DOHH2 (cell line): ENCODE measurements around the gene HLA-F.

Source experiments
- H3F3A ChIP-seq: fragments of 200-600 bp; sonication (generic), shearing (Covaris generic); 2 replicates; pipeline ENCODE4 v1.6.0; 2016; ENCODE audit warnings: antibody characterized with exemption, mild to moderate bottlenecking; ENCODE audit not compliant: control insufficient read depth, insufficient read depth
- H3K27ac ChIP-seq: fragments of 200-600 bp; sonication (generic); 2 replicates; pipeline ENCODE4 v1.5.1; 2014; ENCODE audit warnings: low read depth, mild to moderate bottlenecking, low read length, moderate library complexity
- H3K27me3 ChIP-seq: fragments of 200-600 bp; sonication (generic); 2 replicates; pipeline ENCODE4 v1.6.1; 2014; ENCODE audit warnings: mild to moderate bottlenecking, low read length, mixed read lengths; ENCODE audit not compliant: control insufficient read depth
- H3K36me3 ChIP-seq: fragments of 200-600 bp; sonication (generic); 2 replicates; pipeline ENCODE4 v1.6.1; 2014; ENCODE audit warnings: mild to moderate bottlenecking, low read length, moderate library complexity, mixed read lengths; ENCODE audit not compliant: control insufficient read depth
- H3K4me1 ChIP-seq: fragments of 200-600 bp; sonication (generic); 2 replicates; pipeline ENCODE4 v1.6.1; 2014; ENCODE audit warnings: mild to moderate bottlenecking, low read length, mixed read lengths; ENCODE audit not compliant: control insufficient read depth
- H3K4me2 ChIP-seq: fragments of 200-600 bp; sonication (generic); 2 replicates; pipeline ENCODE4 v1.6.0; 2014; ENCODE audit warnings: mild to moderate bottlenecking, low read length, moderate library complexity
- H3K4me3 ChIP-seq: fragments of 200-600 bp; sonication (generic); 2 replicates; pipeline ENCODE4 v1.5.1; 2014; ENCODE audit warnings: mild to moderate bottlenecking, low read length, mixed read lengths
- H3K79me2 ChIP-seq: fragments of 200-600 bp; sonication (generic); 2 replicates; pipeline ENCODE4 v1.6.1; 2014; ENCODE audit warnings: mild to moderate bottlenecking, low read length, mixed read lengths; ENCODE audit not compliant: control insufficient read depth
- H3K9me2 ChIP-seq: fragments of 200-600 bp; sonication (generic); replicated peaks from 2 replicates; pipeline ENCODE4 v1.6.1; 2014; ENCODE audit warnings: mild to moderate bottlenecking, low read length, mixed read lengths; ENCODE audit not compliant: control insufficient read depth
- H3K9me3 ChIP-seq: fragments of 200-600 bp; sonication (generic); 2 replicates; pipeline ENCODE4 v1.6.1; 2014; ENCODE audit warnings: antibody characterized with exemption, low read length, mixed read lengths; ENCODE audit not compliant: control insufficient read depth, insufficient read depth
- H4K20me1 ChIP-seq: fragments of 200-600 bp; sonication (generic); 2 replicates; pipeline ENCODE4 v1.6.0; 2014; ENCODE audit warnings: low read depth, mild to moderate bottlenecking, antibody characterized with exemption, low read length, moderate library complexity; ENCODE audit not compliant: control insufficient read depth, insufficient read depth
- EZH2phosphoT487 ChIP-seq: fragments of 200-600 bp; sonication (generic); IDR thresholded peaks from 2 replicates; pipeline ENCODE4 v1.6.1; 2017; ENCODE audit warnings: borderline replicate concordance, mild to moderate bottlenecking, antibody characterized with exemption, low read length, moderate library complexity, mixed read lengths
- TF ChIP-seq, protein P1 (sequence below): fragments of 200-600 bp; sonication (generic); IDR thresholded peaks from one replicate; pipeline ENCODE4 v1.5.1; 2014; ENCODE audit warnings: antibody characterized with exemption, mild to moderate bottlenecking, low read depth, low read length; ENCODE audit not compliant: poor library complexity, severe bottlenecking

Gene HLA-F

DNA sequence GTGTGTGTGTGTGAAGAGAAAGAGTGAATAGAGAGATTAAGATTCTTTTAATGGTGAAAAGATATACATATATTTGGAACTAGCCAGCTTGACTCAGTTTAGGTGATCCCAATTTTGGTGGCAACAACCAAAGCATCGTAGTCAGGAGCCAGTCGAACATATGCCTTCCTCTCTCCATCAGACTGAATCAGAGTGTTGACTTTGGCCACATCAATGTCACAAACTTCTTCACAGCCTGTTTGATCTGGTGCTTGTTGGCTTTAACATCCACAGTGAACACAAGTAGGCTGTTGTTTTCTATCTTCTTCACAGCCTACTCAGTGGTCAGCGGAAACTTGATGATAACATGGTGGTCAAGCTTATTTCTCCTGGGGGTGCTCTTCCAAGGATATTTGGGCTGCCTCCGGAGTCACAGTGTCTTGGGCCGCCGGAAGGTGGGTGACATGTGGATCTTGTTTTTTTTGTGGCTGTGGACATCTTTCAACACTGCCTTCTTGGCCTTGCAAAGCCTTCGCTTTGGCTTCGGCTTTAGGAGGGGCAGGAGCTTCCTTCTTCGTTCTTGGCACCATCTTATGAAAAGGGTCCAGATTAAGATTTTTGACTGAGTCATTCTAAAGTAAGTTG is 3.4 kb downstream of the HLA-F start:
- Histone ChIP-seq H3K9me2 (no peaks in the 10 kb centered on the region), H3K36me3 (no peaks in the 10 kb centered on the region), H4K20me1 (no peaks in the 10 kb centered on the region), H3K9me3 (no peaks in the 10 kb centered on the region), H3K4me2 (no peak overlapping the region), H3K27me3 (no peaks in the 10 kb centered on the region), H3K27ac (no peak overlapping the region), H3F3A (no peaks in the 10 kb centered on the region), H3K4me1 (peaks cover 6% of the 10 kb centered on the region; the same call in 1 of the 2 replicates), H3K79me2 (no peaks in the 10 kb centered on the region), H3K4me3 (no peak overlapping the region)
- TF ChIP-seq, protein P1, sequence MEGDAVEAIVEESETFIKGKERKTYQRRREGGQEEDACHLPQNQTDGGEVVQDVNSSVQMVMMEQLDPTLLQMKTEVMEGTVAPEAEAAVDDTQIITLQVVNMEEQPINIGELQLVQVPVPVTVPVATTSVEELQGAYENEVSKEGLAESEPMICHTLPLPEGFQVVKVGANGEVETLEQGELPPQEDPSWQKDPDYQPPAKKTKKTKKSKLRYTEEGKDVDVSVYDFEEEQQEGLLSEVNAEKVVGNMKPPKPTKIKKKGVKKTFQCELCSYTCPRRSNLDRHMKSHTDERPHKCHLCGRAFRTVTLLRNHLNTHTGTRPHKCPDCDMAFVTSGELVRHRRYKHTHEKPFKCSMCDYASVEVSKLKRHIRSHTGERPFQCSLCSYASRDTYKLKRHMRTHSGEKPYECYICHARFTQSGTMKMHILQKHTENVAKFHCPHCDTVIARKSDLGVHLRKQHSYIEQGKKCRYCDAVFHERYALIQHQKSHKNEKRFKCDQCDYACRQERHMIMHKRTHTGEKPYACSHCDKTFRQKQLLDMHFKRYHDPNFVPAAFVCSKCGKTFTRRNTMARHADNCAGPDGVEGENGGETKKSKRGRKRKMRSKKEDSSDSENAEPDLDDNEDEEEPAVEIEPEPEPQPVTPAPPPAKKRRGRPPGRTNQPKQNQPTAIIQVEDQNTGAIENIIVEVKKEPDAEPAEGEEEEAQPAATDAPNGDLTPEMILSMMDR, result no peak
- TF ChIP-seq EZH2phosphoT487, result no peak

DNA sequence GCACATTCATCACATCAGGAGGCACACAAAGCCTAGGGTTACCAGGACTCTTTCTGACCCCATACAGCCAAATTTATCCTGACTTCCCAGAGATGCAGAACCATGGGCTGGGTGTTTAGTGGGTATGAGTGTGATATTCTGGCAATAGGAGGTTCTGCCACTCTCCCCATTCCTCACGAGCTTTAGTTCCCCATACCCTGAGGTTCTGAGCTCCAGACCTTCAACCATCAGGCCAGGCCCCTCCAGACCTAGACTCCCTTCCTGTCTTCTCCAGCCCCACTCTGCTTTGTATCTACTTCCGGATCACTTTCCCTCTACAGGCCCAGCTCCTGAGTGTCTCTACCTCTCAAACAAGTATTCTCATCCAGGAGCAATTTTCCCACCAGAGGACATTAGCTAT is 4.4 kb downstream of the HLA-F start:
- Histone ChIP-seq H3K27me3 (no peaks in the 10 kb centered on the region), H3K79me2 (no peaks in the 10 kb centered on the region), H3K9me3 (no peaks in the 10 kb centered on the region), H3K4me3 (no peak overlapping the region), H3F3A (no peaks in the 10 kb centered on the region), H3K4me1 (peaks cover 6% of the 10 kb centered on the region; the same call in 1 of the 2 replicates), H3K4me2 (no peak overlapping the region), H3K27ac (no peak overlapping the region), H3K9me2 (no peaks in the 10 kb centered on the region), H4K20me1 (no peaks in the 10 kb centered on the region), H3K36me3 (no peaks in the 10 kb centered on the region)
- no peak for TF ChIP-seq EZH2phosphoT487
- TF ChIP-seq, protein P1, result no peak

DNA sequence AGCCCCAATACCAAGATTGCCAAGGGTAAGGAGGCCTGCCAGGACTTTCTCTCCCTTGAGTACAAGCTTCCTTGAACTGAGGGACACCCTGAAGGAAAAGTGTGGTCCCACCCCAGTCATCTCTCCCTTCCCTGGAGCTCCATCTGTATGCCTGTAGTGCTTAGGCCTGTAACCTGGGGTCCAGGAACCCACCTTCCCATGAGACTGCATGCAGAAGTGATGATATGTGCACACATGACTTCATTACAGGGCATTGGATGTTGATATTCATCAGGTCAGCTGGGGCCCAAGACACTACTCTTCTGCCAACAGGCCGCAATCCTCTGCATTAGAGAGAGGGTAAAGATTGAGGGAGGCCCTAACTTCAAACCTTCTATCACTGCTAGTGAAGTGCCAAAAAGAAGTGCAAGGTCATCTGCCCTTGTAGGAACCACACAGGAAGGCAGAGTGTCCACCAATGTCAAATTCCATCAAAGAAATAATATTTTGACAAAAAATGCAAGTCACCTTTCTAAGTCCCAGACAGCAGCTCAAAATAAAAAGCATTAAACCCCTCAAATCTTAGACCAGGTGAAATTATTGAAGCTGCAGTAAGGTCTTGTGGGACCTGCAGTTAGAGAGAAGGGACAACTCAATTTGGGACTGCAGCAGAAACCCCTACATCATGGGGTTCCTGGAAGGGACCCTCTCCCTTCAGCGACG is 5.1 kb downstream of the HLA-F start:
- H3K9me3 ChIP-seq, result no peaks in the 10 kb centered on the region
- H3F3A ChIP-seq, result no peaks in the 10 kb centered on the region
- H3K9me2 ChIP-seq, result no peaks in the 10 kb centered on the region
- peaks cover 3% of the 10 kb centered on the region; the same call in 1 of the 2 replicates for H3K4me1 ChIP-seq
- no peaks in the 10 kb centered on the region for H3K79me2 ChIP-seq
- no peak for TF ChIP-seq EZH2phosphoT487
- TF ChIP-seq, protein P1, result no peak
- no peaks in the 10 kb centered on the region for H3K36me3 ChIP-seq
- H3K27ac ChIP-seq, result no peak overlapping the region
- H3K27me3 ChIP-seq, result no peaks in the 10 kb centered on the region
- no peaks in the 10 kb centered on the region for H4K20me1 ChIP-seq
- H3K4me3 ChIP-seq, result no peak overlapping the region
- no peak overlapping the region for H3K4me2 ChIP-seq
